Fibroblast of pulmonary artery (primary cell): Measurements from ENCODE around the gene PLXNB2.

Source experiments
- DNase-seq: peaks from one replicate; pipeline ENCODE4 v3.0.0-alpha.2; 2010; ENCODE audit warnings: low read depth
- H3K4me3 ChIP-seq: replicated peaks from 2 replicates; pipeline ENCODE4 v1.5.1; 2011; ENCODE audit warnings: low read depth, mild to moderate bottlenecking, control low read depth, low read length, moderate library complexity
- TF ChIP-seq, protein P1 (sequence below): IDR thresholded peaks from 2 replicates; pipeline ENCODE4 v1.5.1; 2011; ENCODE audit warnings: mild to moderate bottlenecking, control low read depth, low read length, inconsistent platforms; ENCODE audit errors: missing control alignments

Gene PLXNB2

DNA sequence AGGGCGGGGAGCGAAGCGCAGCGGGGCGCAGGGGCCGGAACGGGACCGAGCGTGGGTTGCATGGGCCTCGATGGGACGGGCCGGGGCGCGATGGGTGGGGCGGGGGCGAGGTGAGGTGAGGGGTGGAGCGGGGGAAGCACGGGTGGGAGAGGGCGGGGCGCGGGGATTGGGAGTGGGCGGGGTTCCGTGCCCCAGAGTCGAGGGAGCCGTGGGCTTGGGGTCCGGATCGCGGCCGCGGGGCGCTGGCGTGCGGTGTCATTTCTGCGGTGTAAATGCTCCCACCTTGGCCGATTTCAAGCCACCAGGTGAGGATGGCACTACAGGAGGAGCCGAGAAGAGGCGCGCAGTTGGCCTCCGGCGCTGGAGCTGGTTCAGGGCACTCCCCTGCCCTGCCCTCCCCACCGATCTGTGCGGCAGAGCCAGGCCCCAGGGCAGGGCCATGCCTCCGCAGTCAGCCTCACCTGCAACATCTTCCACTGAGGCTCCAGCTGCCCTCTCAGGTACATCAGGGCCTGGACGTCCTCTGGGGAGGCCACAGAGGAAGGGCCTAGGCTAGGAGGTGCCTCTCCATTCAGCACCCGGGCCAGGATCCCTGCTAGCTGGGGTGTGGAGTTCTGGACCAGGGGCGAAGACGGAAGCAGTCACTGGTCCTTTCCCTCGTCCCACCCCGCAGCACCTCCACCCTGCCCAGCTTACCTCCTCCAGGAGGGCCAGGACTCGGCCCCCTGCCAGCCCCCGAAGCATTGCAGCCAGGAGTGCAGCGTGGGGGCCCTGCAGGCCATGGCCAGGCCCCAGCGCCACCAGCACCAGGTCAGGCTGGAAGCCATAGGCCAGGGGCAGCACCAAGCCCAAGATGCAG lies 62.0 kb downstream of the PLXNB2 start:
- TF ChIP-seq, protein P1, sequence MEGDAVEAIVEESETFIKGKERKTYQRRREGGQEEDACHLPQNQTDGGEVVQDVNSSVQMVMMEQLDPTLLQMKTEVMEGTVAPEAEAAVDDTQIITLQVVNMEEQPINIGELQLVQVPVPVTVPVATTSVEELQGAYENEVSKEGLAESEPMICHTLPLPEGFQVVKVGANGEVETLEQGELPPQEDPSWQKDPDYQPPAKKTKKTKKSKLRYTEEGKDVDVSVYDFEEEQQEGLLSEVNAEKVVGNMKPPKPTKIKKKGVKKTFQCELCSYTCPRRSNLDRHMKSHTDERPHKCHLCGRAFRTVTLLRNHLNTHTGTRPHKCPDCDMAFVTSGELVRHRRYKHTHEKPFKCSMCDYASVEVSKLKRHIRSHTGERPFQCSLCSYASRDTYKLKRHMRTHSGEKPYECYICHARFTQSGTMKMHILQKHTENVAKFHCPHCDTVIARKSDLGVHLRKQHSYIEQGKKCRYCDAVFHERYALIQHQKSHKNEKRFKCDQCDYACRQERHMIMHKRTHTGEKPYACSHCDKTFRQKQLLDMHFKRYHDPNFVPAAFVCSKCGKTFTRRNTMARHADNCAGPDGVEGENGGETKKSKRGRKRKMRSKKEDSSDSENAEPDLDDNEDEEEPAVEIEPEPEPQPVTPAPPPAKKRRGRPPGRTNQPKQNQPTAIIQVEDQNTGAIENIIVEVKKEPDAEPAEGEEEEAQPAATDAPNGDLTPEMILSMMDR: no peak
- DNase-seq: no peak
- peak overlapping the region; percentile 97 for H3K4me3 ChIP-seq

DNA sequence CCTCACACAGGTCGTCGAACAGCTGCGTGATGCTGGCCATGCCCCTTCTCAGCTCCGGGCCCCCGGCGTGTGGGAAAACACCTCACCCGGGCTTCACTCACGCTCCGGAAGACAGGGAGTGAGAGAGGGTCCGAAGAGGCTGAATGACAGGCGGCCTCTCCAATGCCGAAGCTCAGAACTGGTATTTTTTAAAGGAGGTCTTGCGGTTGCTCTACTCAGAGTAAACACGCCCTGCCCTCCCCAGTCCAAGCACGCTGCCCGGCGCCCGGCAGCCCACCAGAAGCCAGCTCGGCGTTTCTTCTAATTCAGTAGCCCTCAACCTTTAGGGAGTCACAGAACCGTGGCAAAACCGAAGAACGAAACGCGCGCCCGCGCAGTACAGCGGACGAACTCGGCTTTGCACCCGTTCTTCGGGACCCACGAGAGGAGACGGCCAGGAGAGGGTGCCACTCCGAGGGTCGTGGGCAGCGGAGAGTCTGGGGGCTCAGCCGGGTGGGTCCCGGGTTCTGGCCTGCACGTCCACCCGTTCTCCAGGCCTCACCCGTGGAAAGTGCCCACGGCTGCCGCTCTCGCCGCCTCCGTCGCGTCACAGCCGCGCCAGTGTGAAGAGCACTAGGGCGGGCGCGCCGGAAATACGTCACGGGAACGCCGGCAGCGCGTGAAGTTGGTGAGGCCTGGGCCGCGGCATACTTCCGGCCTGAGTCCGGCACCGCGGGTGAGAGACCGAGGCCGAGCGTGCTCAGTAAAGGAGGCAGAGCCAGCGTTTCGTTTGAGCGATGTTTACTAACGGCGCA lies 62.8 kb downstream of the PLXNB2 start, which contains the start of gene TUBGCP6:
TUBGCP6 (minus strand) TSS at position 604 of the 794 bp plus-strand sequence; CDS start at position 40, 564 bp downstream.
- DNase-seq: peak; percentile 92
- TF ChIP-seq, protein P1: peak; percentile 15
- H3K4me3 ChIP-seq: peak within 1 kb of the TSS; percentile 97

DNA sequence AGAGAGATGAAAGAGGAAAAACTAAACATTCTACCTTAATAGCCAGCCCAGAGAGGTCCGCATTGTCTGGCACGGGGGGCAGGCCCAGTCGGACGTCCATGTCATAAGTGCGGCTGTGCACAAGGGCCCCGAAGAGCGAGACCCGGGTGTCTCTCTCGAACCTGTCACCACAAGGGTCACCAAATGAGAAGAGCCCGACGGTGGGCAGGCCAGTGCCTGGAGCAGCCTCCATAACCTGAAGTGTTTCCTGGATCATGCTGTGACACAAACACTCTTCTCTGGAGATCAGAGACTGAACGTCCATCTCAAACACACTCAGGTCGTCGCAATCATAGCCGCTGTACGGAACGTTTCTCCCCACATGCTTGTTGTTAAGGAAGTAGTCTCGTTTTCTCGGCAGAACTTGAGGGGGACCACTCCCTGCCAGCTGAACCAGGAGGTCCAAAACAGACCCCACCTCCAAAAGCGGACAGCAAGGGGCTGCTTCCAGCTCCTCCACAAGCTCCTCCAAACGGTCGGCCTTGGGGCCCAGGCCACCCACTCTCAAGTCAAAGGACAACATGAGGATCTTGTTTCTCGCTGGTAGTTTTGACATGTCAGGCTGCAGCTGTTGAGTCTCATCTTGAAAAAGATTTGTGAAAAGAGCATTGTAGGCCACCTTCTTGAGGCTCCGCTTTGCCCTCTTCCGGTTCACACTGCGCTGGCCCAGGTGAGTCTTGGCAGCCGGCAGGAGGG lies 63.6 kb downstream of the PLXNB2 start:
- TF ChIP-seq, protein P1: no peak
- H3K4me3 ChIP-seq: peak overlapping the region; percentile 97
- no peak for DNase-seq

DNA sequence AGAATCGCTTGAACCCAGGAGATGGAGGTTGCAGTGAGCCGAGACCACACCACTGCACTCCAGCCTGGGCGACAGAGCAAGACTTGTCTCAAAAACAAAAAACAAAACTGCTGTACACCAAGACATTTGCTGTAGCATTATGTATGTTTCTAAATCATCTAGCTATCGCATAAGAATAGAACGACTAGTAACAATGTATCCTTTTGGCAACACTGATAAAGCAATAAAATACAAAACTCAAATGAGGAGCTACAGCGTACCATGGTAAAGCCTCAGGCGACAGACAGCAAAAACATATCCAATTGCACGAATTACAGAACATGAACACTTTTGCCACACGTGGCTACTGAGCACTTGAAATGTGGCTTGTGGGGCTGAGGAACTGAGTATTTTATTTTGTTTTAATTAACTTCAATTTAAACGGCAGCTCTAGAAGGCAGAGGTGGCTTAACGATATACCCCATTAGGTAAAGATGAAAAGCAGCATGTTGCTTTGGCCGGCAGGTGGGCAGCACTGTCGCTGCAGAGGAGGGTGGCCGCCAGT lies 65.0 kb downstream of the PLXNB2 start:
- TF ChIP-seq, protein P1: no peak
- peak overlapping the region; percentile 97 for H3K4me3 ChIP-seq
- DNase-seq: no peak

DNA sequence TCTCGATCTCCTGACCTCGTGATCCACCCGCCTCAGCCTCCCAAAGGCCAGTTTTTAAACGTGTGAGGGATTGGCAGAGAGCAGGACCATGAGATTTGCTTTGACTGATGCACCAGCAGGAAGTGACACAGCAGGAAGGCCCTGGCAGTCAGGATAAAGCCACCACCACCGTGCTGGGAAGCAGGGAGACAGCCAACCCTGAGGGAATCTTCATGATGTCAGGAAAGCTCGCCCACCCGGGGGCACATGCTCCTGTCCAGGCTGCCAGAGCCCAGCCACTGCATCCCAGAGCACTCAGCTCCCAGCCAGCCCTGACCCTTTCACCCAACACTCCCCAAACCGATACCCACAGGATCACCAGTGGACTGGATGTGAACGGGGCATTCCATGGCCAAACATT lies 68.7 kb downstream of the PLXNB2 start:
- no peak for DNase-seq
- TF ChIP-seq, protein P1: no peak
- no peak overlapping the region for H3K4me3 ChIP-seq

DNA sequence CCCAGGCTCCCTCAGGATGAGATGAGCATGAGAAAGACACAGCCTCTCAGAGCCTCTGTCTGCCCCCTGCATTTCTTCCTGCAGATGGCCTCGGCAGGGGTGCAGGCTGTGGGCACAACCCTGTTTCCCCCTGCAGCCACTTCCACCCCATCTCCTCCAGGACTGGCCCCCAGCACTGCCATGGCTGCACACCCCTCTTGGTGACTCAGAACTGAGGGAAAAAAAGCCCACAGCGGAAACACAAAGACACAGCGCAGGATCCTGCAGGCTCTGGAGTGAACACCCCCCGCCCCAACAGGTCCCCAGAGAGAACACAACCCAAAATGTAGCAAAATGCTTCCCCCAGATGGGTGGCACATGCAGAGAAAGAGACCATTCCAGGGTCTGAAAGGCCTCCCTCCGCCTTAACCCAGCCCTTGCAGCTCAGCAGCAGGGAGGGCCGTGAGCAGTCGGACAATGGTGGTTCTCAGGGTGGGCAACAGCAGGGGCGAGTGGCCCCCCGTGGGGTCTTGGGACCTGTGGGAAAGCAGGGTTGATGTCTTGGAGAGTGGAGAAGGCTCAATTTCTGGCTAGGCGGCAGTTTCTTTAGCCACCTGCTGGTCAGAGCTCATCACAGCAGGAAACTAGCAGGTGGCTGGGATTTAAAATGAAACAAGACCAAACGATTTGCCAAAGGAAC lies 70.6 kb downstream of the PLXNB2 start:
- H3K4me3 ChIP-seq: no peak overlapping the region
- peak; percentile 44 for DNase-seq
- TF ChIP-seq, protein P1: peak; percentile 46
